ENCODE data around the gene CCDC3.

CCDC3 gene

GRCh38 chr10:12946372-12946771, 55.1 kb downstream of the CCDC3 start:
- H3K27ac ChIP-seq (ENCODE audit: low read length), result no peak overlapping the region
- H3K4me1 ChIP-seq (ENCODE audit: control insufficient read depth, insufficient read depth, low read length), result no peaks in the 10 kb centered on the region
- no peak overlapping the region for H3K4me3 ChIP-seq (ENCODE audit: low read length in 2 of 2)
- no peaks in the 10 kb centered on the region for H3K27me3 ChIP-seq (ENCODE audit: control insufficient read depth in 1 of 2, insufficient read depth in 2 of 2, low read length in 2 of 2)
- no peak overlapping the region for H3K9ac ChIP-seq (ENCODE audit: low read length in 2 of 2)
- H3K36me3 ChIP-seq (ENCODE audit: control insufficient read depth in 2 of 2, insufficient read depth in 2 of 2, low read length in 2 of 2), result no peaks in the 10 kb centered on the region
- H3K9me3 ChIP-seq (ENCODE audit: control insufficient read depth in 2 of 2, low read length in 2 of 2), result no peaks in the 10 kb centered on the region

GRCh38 chr10:12945690-12946359, 55.7 kb downstream of the CCDC3 start:
- Histone ChIP-seq H3K36me3 (ENCODE audit: control insufficient read depth in 2 of 2, insufficient read depth in 2 of 2, low read length in 2 of 2) (no peaks in the 10 kb centered on the region), H3K9ac (ENCODE audit: low read length in 2 of 2) (no peak overlapping the region), H3K4me1 (ENCODE audit: control insufficient read depth, insufficient read depth, low read length) (no peaks in the 10 kb centered on the region), H3K27me3 (ENCODE audit: control insufficient read depth in 1 of 2, insufficient read depth in 2 of 2, low read length in 2 of 2) (no peaks in the 10 kb centered on the region), H3K27ac (ENCODE audit: low read length) (no peak overlapping the region), H3K9me3 (ENCODE audit: control insufficient read depth in 2 of 2, low read length in 2 of 2) (no peaks in the 10 kb centered on the region), H3K4me3 (ENCODE audit: low read length in 2 of 2) (no peak overlapping the region)

- Histone ChIP-seq H3K36me3 (ENCODE audit: control insufficient read depth in 2 of 2, insufficient read depth in 2 of 2, low read length in 2 of 2) (no peaks in the 10 kb centered on the region), H3K27me3 (ENCODE audit: control insufficient read depth in 1 of 2, insufficient read depth in 2 of 2, low read length in 2 of 2) (no peaks in the 10 kb centered on the region), H3K9ac (ENCODE audit: low read length in 2 of 2) (no peak overlapping the region), H3K4me1 (ENCODE audit: control insufficient read depth, insufficient read depth, low read length) (no peaks in the 10 kb centered on the region), H3K4me3 (ENCODE audit: low read length in 2 of 2) (no peak overlapping the region), H3K27ac (ENCODE audit: low read length) (no peak overlapping the region), H3K9me3 (ENCODE audit: control insufficient read depth in 2 of 2, low read length in 2 of 2) (no peaks in the 10 kb centered on the region)
These were observed 56.6 kb downstream of the CCDC3 start for GRCh38 chr10:12944931-12945330.

GRCh38 chr10:12943425-12943824, 58.1 kb downstream of the CCDC3 start:
- no peaks in the 10 kb centered on the region for H3K27me3 ChIP-seq (ENCODE audit: control insufficient read depth in 1 of 2, insufficient read depth in 2 of 2, low read length in 2 of 2)
- H3K27ac ChIP-seq (ENCODE audit: low read length), result no peak overlapping the region
- H3K9me3 ChIP-seq (ENCODE audit: control insufficient read depth in 2 of 2, low read length in 2 of 2), result no peaks in the 10 kb centered on the region
- H3K9ac ChIP-seq (ENCODE audit: low read length in 2 of 2), result no peak overlapping the region
- H3K4me1 ChIP-seq (ENCODE audit: control insufficient read depth, insufficient read depth, low read length), result no peaks in the 10 kb centered on the region
- no peak overlapping the region for H3K4me3 ChIP-seq (ENCODE audit: low read length in 2 of 2)
- H3K36me3 ChIP-seq (ENCODE audit: control insufficient read depth in 2 of 2, insufficient read depth in 2 of 2, low read length in 2 of 2), result no peaks in the 10 kb centered on the region

GRCh38 chr10:12941966-12942365, 59.5 kb downstream of the CCDC3 start:
- Histone ChIP-seq H3K4me1 (ENCODE audit: control insufficient read depth, insufficient read depth, low read length) (no peaks in the 10 kb centered on the region), H3K27ac (ENCODE audit: low read length) (no peak overlapping the region), H3K27me3 (ENCODE audit: control insufficient read depth in 1 of 2, insufficient read depth in 2 of 2, low read length in 2 of 2) (no peaks in the 10 kb centered on the region), H3K36me3 (ENCODE audit: control insufficient read depth in 2 of 2, insufficient read depth in 2 of 2, low read length in 2 of 2) (no peaks in the 10 kb centered on the region), H3K4me3 (ENCODE audit: low read length in 2 of 2) (no peak overlapping the region), H3K9ac (ENCODE audit: low read length in 2 of 2) (no peak overlapping the region), H3K9me3 (ENCODE audit: control insufficient read depth in 2 of 2, low read length in 2 of 2) (no peaks in the 10 kb centered on the region)

GRCh38 chr10:12940791-12941190, 60.7 kb downstream of the CCDC3 start:
- Histone ChIP-seq H3K9me3 (ENCODE audit: control insufficient read depth in 2 of 2, low read length in 2 of 2) (no peaks in the 10 kb centered on the region), H3K27ac (ENCODE audit: low read length) (no peak overlapping the region), H3K36me3 (ENCODE audit: control insufficient read depth in 2 of 2, insufficient read depth in 2 of 2, low read length in 2 of 2) (no peaks in the 10 kb centered on the region), H3K27me3 (ENCODE audit: control insufficient read depth in 1 of 2, insufficient read depth in 2 of 2, low read length in 2 of 2) (no peaks in the 10 kb centered on the region), H3K4me3 (ENCODE audit: low read length in 2 of 2) (no peak overlapping the region), H3K9ac (ENCODE audit: low read length in 2 of 2) (no peak overlapping the region), H3K4me1 (ENCODE audit: control insufficient read depth, insufficient read depth, low read length) (no peaks in the 10 kb centered on the region)

- H3K27ac ChIP-seq (ENCODE audit: low read length), result no peak overlapping the region
- H3K4me1 ChIP-seq (ENCODE audit: control insufficient read depth, insufficient read depth, low read length), result no peaks in the 10 kb centered on the region
- no peaks in the 10 kb centered on the region for H3K9me3 ChIP-seq (ENCODE audit: control insufficient read depth in 2 of 2, low read length in 2 of 2)
- H3K4me3 ChIP-seq (ENCODE audit: low read length in 2 of 2), result no peak overlapping the region
- H3K27me3 ChIP-seq (ENCODE audit: control insufficient read depth in 1 of 2, insufficient read depth in 2 of 2, low read length in 2 of 2), result no peaks in the 10 kb centered on the region
- no peaks in the 10 kb centered on the region for H3K36me3 ChIP-seq (ENCODE audit: control insufficient read depth in 2 of 2, insufficient read depth in 2 of 2, low read length in 2 of 2)
- no peak overlapping the region for H3K9ac ChIP-seq (ENCODE audit: low read length in 2 of 2)
These were observed 63.2 kb downstream of the CCDC3 start for GRCh38 chr10:12938271-12938670.

- Histone ChIP-seq H3K9me3 (ENCODE audit: control insufficient read depth in 2 of 2, low read length in 2 of 2) (no peaks in the 10 kb centered on the region), H3K9ac (ENCODE audit: low read length in 2 of 2) (no peak overlapping the region), H3K27me3 (ENCODE audit: control insufficient read depth in 1 of 2, insufficient read depth in 2 of 2, low read length in 2 of 2) (no peaks in the 10 kb centered on the region), H3K4me1 (ENCODE audit: control insufficient read depth, insufficient read depth, low read length) (no peaks in the 10 kb centered on the region), H3K36me3 (ENCODE audit: control insufficient read depth in 2 of 2, insufficient read depth in 2 of 2, low read length in 2 of 2) (no peaks in the 10 kb centered on the region), H3K27ac (ENCODE audit: low read length) (no peak overlapping the region), H3K4me3 (ENCODE audit: low read length in 2 of 2) (no peak overlapping the region)
These were observed 64.0 kb downstream of the CCDC3 start for GRCh38 chr10:12937527-12937926.

GRCh38 chr10:12934777-12935176, 66.7 kb downstream of the CCDC3 start:
- H3K9ac ChIP-seq (ENCODE audit: low read length in 2 of 2), result no peak overlapping the region
- no peaks in the 10 kb centered on the region for H3K27me3 ChIP-seq (ENCODE audit: control insufficient read depth in 1 of 2, insufficient read depth in 2 of 2, low read length in 2 of 2)
- H3K4me1 ChIP-seq (ENCODE audit: control insufficient read depth, insufficient read depth, low read length), result no peaks in the 10 kb centered on the region
- no peaks in the 10 kb centered on the region for H3K36me3 ChIP-seq (ENCODE audit: control insufficient read depth in 2 of 2, insufficient read depth in 2 of 2, low read length in 2 of 2)
- H3K4me3 ChIP-seq (ENCODE audit: low read length in 2 of 2), result no peak overlapping the region
- no peak overlapping the region for H3K27ac ChIP-seq (ENCODE audit: low read length)
- no peaks in the 10 kb centered on the region for H3K9me3 ChIP-seq (ENCODE audit: control insufficient read depth in 2 of 2, low read length in 2 of 2)

- H3K9ac ChIP-seq (ENCODE audit: low read length in 2 of 2), result no peak overlapping the region
- H3K36me3 ChIP-seq (ENCODE audit: control insufficient read depth in 2 of 2, insufficient read depth in 2 of 2, low read length in 2 of 2), result no peaks in the 10 kb centered on the region
These were observed 72.1 kb downstream of the CCDC3 start for GRCh38 chr10:12929381-12929780.

GRCh38 chr10:12928571-12928970, 72.9 kb downstream of the CCDC3 start:
- H3K9me3 ChIP-seq (ENCODE audit: control insufficient read depth in 2 of 2, low read length in 2 of 2), result no peaks in the 10 kb centered on the region
- H3K36me3 ChIP-seq (ENCODE audit: control insufficient read depth in 2 of 2, insufficient read depth in 2 of 2, low read length in 2 of 2), result no peaks in the 10 kb centered on the region
- H3K27ac ChIP-seq (ENCODE audit: low read length), result no peak overlapping the region
- H3K27me3 ChIP-seq (ENCODE audit: control insufficient read depth in 1 of 2, insufficient read depth in 2 of 2, low read length in 2 of 2), result no peaks in the 10 kb centered on the region
- H3K4me1 ChIP-seq (ENCODE audit: control insufficient read depth, insufficient read depth, low read length), result no peaks in the 10 kb centered on the region
- no peak overlapping the region for H3K9ac ChIP-seq (ENCODE audit: low read length in 2 of 2)
- H3K4me3 ChIP-seq (ENCODE audit: low read length in 2 of 2), result no peak overlapping the region

More at GRCh38 chr10:12929381-12929780, 72.1 kb downstream of the CCDC3 start:
- no peaks in the 10 kb centered on the region for H3K4me1 ChIP-seq (ENCODE audit: control insufficient read depth, insufficient read depth, low read length)
- no peaks in the 10 kb centered on the region for H3K9me3 ChIP-seq (ENCODE audit: control insufficient read depth in 2 of 2, low read length in 2 of 2)
- H3K4me3 ChIP-seq (ENCODE audit: low read length in 2 of 2), result no peak overlapping the region
- no peaks in the 10 kb centered on the region for H3K27me3 ChIP-seq (ENCODE audit: control insufficient read depth in 1 of 2, insufficient read depth in 2 of 2, low read length in 2 of 2)
- no peak overlapping the region for H3K27ac ChIP-seq (ENCODE audit: low read length)
